ENCODE results near the gene IGFBP6.

Gene IGFBP6

DNA sequence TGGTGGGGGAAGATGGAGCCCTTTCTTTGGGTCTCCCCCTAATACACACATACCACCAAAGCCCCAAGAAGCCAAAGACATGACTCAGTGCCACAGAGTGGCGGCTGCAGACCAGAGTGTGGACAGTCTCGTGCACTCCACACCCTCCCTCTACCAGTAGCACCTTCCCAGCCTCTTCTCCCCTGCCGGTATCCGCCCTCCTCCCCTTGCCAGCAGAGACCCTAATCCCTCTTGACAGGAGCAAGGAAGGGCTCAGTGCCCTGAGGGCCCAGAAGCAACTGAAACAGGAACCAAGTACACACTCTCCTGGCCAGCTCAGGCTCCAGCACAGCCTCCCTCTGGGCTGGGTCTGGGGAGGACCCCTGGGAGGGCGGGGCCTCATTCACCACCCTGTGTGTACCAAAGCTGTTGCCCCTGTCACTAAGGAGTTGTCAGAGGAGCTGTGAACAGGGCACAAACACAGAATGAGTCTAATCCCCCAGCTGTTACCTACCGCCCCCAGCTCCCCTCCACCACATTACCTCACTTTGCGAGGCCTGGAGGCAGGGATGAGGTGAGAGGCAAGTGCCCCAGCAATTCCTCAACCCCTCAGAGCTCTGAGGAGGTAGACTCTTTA, 26.5 kb upstream of the IGFBP6 start:
- Histone ChIP-seq H3K9ac (no peak overlapping the region), H3K4me2 (peak overlapping the region; percentile 72), H3K27me3 (no peaks in the 10 kb centered on the region), H3K36me3 (peaks cover 60% of the 10 kb centered on the region), H3K9me3 (no peaks in the 10 kb centered on the region), H4K20me1 (no peaks in the 10 kb centered on the region), H3K4me1 (peaks cover 30% of the 10 kb centered on the region), H3K27ac (no peak overlapping the region), H3K4me3 (no peak overlapping the region)
- TF ChIP-seq Cebpa-rat (IDR thresholded peaks at IDR 0.05): no peak

DNA sequence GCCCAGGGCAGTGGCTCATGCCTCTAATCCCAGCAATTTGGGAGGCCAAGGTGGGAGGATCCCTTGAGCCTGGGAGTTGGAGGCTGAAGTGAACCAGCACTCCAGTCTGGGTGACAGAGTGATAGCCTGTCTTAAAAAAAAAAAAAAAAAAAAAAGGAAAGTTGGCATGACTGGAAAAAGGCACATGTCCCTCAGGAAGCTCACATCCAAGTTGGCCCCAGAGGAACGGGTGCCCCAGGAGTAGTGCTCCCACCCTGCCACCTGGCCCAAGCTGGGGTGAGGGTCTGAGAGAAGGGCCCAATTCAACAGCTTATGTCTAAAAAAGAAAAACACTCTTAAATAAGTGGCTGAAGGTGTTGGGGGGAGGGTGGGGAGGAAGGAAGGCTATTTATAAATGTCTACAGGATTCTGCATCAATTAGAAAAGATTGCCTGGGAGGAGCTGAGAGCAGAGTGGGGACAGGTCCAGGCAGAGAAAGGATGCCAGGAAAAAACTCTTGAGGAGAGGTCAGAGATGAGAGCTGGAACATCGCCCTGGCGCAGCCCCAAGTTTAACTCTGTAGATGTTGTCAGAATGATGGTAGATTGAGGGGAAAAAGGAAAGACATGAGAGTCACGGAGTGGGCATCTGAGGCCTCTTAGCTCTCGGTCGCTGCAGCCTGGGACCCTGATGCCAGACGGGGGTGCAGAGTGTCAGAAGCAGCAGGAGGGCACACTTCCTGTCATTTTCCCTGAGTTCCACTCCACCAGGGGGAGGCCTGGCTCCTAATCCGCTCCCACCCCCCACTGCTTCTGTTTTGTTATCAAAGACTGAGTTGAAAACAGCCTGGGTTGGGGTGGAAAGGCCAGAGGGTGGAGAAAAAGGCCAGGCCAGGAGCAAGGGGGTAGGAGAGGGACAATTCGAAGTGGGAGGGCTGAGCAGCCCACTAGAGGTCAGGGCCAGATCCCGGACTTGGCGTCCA, 25.6 kb upstream of the IGFBP6 start:
- Histone ChIP-seq H4K20me1 (no peaks in the 10 kb centered on the region), H3K27me3 (no peaks in the 10 kb centered on the region), H3K9me3 (no peaks in the 10 kb centered on the region), H3K4me3 (no peak overlapping the region), H3K36me3 (peaks cover 69% of the 10 kb centered on the region), H3K4me1 (peaks cover 22% of the 10 kb centered on the region), H3K4me2 (peak overlapping the region; percentile 72), H3K27ac (peak overlapping the region; percentile 40), H3K9ac (peak overlapping the region; percentile 36; the same call in 1 of the 2 replicates)
- TF ChIP-seq Cebpa-rat (IDR thresholded peaks at IDR 0.05): no peak

DNA sequence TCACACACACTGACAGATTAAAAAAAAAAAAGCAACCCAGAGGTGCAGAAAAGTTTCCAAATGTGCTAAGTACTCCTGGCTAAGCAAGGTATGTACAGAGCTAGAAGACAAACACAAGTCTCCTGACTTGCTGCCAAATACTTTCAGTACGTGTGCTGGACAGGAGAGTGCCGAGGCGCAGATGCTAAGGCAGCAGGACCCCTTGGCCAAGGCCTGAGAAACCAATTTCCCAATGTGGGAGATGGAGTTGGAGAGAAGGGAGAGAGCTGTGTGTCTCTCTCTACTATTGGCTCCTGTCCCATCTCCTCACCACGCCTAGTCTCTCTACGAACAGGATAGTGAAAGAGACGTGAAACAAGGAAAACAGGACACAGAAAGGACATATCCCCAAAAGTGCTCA, 23.6 kb upstream of the IGFBP6 start:
- Histone ChIP-seq H3K9me3 (no peaks in the 10 kb centered on the region), H3K4me3 (no peak overlapping the region), H3K27ac (no peak overlapping the region), H3K27me3 (no peaks in the 10 kb centered on the region), H3K36me3 (peaks cover 67% of the 10 kb centered on the region), H3K9ac (no peak overlapping the region), H3K4me2 (no peak overlapping the region), H4K20me1 (no peaks in the 10 kb centered on the region), H3K4me1 (peaks cover 36% of the 10 kb centered on the region)
- TF ChIP-seq Cebpa-rat (IDR thresholded peaks at IDR 0.05): no peak

DNA sequence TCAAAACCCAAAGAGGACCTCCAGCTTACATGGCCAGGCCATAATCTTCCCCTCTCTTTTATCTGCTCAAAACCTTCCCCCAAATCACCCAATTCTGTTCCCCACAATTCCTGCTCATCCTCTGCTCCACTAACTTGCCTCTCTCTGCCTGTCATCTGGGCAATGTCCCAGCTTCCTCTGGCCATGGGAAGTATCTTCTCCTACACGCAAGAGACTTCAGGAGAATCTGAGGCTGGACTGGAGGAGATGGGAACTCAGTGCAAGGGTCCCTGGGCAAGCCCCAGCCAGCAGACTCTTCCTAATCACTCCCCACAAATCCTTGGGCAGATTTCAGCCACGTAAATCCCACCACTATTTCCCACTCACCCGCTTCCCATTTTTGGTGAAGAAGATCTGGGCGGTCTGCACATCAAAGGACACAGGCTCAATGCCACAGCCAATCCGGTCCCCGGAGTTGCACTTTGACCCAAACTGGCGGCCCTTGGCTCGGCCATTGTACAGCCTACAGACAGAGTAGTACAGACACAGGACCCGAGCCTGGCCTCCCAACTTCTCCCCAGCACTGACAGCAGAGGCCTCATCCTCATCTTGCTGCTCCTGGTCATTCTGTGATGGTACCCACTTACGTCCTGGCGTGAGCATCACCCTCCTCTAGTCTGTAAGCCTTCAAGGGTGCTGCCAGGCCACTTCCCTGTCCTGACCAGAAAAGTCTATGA, 23.0 kb upstream of the IGFBP6 start:
- TF ChIP-seq Cebpa-rat (IDR thresholded peaks at IDR 0.05): no peak
- H4K20me1 ChIP-seq: no peaks in the 10 kb centered on the region
- H3K9me3 ChIP-seq: no peaks in the 10 kb centered on the region
- peaks cover 36% of the 10 kb centered on the region for H3K4me1 ChIP-seq
- no peak overlapping the region for H3K4me2 ChIP-seq
- no peak overlapping the region for H3K9ac ChIP-seq
- peaks cover 64% of the 10 kb centered on the region for H3K36me3 ChIP-seq
- H3K27ac ChIP-seq: no peak overlapping the region
- no peaks in the 10 kb centered on the region for H3K27me3 ChIP-seq
- H3K4me3 ChIP-seq: no peak overlapping the region

DNA sequence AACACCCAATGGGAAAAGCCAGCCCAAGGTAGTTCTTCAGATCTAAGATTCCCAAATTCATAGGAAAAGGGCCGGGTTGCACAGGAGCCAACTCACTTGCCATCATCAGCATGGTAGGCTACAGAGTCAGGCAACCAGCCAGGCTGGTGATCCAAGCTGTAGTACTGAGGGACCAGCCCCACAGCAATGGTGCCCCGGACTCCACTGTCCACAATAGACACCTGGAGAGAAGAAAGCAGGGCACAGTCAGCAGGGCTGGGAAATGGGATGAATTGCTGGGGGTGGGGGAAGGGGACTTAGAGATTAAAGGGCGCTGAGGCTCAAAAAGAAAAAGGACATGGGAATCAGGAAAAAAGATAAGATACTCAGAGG, 22.5 kb upstream of the IGFBP6 start:
- no peaks in the 10 kb centered on the region for H4K20me1 ChIP-seq
- H3K27me3 ChIP-seq: no peaks in the 10 kb centered on the region
- no peak overlapping the region for H3K4me3 ChIP-seq
- H3K27ac ChIP-seq: no peak overlapping the region
- H3K4me2 ChIP-seq: no peak overlapping the region
- peaks cover 41% of the 10 kb centered on the region for H3K4me1 ChIP-seq
- peaks cover 59% of the 10 kb centered on the region for H3K36me3 ChIP-seq
- TF ChIP-seq Cebpa-rat (IDR thresholded peaks at IDR 0.05): no peak
- H3K9me3 ChIP-seq: no peaks in the 10 kb centered on the region
- no peak overlapping the region for H3K9ac ChIP-seq

DNA sequence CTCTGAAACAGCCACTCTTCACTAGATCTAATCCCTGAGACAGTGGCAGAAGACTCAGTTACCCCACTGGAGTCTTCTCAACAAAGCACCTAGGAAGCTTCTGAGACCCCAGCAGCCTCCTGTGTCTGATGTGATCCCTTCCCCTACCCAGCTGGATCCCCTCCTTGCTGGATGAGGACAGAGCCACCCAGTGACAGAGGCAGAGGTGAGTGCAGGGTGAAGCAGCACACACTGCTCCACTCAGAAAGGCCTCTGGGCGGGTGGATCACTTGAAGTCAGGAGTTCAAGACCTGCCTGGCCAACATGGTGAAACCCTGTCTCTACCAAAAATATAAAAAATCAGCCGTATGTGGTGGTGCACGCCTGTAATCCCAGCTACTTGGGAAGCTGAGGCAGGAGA, 21.0 kb upstream of the IGFBP6 start:
- Histone ChIP-seq H3K4me2 (no peak overlapping the region), H3K36me3 (peaks cover 44% of the 10 kb centered on the region), H4K20me1 (no peaks in the 10 kb centered on the region), H3K27ac (no peak overlapping the region), H3K9me3 (no peaks in the 10 kb centered on the region), H3K4me1 (peaks cover 36% of the 10 kb centered on the region), H3K4me3 (no peak overlapping the region), H3K9ac (no peak overlapping the region), H3K27me3 (no peaks in the 10 kb centered on the region)
- no peak for TF ChIP-seq Cebpa-rat (IDR thresholded peaks at IDR 0.05)

DNA sequence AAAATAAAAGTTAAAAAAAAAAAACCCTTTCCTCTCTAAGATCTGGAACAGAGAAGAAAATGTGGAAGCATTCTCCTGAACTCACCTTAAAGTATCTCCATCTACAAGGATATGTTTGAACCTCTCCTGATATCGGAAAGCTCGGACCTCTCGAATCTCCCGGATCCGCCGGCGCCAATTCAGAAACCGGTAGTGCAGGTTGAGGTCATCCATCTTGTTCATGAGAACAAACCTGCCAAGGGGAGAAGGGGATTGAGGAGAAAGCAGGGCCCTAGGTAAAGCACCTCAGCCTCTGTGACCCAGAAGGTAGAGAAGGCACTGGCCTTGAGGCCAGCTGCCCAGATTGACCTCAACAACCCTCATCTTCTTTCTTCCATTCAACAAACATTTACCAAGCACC, 20.4 kb upstream of the IGFBP6 start:
- Histone ChIP-seq H3K9ac (no peak overlapping the region), H4K20me1 (no peaks in the 10 kb centered on the region), H3K27ac (no peak overlapping the region), H3K4me2 (no peak overlapping the region), H3K4me1 (peaks cover 31% of the 10 kb centered on the region), H3K36me3 (peaks cover 41% of the 10 kb centered on the region), H3K4me3 (no peak overlapping the region), H3K9me3 (no peaks in the 10 kb centered on the region), H3K27me3 (no peaks in the 10 kb centered on the region)
- TF ChIP-seq Cebpa-rat (IDR thresholded peaks at IDR 0.05): no peak

DNA sequence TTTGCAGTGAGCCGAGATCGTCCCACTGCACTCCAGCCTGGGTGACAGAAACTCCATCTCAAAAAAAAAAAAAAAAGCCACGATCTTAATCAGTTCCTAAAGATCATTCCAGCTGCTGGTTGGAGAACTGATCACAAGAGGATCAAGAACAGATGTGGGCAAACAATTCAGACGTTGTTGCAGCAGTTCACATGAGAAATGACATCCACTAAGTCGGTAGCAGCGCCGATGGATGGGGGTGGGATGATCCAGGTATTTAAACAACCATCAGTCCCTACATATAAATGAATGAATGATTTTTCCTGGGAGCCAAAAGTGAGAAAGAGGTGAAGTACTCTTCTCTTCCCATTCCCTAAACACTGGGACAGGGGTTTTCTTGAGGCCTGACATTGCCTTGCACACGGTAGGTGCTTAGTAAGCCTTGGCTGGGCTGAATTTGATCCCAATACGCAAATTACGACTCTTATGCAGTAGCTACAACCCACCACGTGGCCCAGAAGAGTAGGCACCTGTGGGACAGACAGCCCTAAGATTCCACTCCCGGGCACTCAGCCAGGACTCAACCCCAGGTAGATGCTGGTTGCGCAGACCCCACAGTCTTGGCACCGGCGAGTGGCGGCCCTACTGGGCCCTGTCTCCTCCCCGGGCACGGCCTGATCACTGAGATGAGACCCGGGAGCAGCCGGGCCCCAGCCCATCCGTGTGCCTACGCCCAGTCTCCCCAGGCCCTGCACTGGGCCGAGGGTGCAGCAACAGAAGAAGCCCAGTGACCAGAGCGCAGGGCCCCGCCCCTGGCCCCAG, 18.8 kb upstream of the IGFBP6 start:
- peak overlapping the region; percentile 82 for H3K4me3 ChIP-seq
- peak overlapping the region; percentile 84 for H3K27ac ChIP-seq
- no peaks in the 10 kb centered on the region for H4K20me1 ChIP-seq
- no peaks in the 10 kb centered on the region for H3K27me3 ChIP-seq
- no peak for TF ChIP-seq Cebpa-rat (IDR thresholded peaks at IDR 0.05)
- H3K4me2 ChIP-seq: peak overlapping the region; percentile 86
- peaks cover 21% of the 10 kb centered on the region for H3K4me1 ChIP-seq
- peak overlapping the region; percentile 86 for H3K9ac ChIP-seq
- no peaks in the 10 kb centered on the region for H3K9me3 ChIP-seq
- peaks cover 41% of the 10 kb centered on the region for H3K36me3 ChIP-seq

All from BLaER1 (cell line).